ENCODE data around the gene REV3L.

Gene REV3L

DNA sequence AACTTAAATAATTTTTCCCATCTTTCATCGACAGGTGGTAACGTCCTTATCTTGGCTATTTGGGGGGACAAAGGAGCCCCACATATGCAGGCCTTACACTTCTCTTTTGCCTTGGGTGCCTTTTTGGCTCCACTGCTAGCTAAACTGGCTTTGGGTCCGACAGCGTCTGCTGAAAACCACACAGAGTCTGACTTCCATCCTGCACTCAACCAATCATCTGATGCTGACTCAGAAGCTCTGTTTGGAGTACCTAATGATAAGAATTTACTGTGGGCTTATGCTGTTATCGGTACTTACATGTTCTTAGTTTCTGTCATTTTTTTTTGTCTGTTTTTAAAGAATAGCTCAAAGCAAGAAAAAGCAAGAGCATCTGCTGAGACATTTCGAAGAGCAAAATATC, 217.2 kb downstream of the REV3L start:
- intact Hi-C loops (cut with DNase I; ENCODE audit: low total_unique reads) = loop anchor here (10.0 kb wide), 1 partner anchor 349 kb away; no protein-coding TSS in a partner anchor
- DNase-seq = no peak
- no peaks in the 10 kb centered on the region for H3K27me3 ChIP-seq

GRCh38 chr6:111263837-111264236, 219.2 kb downstream of the REV3L start:
- no peak for DNase-seq
- no peak for TF ChIP-seq CTCF (IDR thresholded peaks at IDR 0.05)
- H3K9me3 ChIP-seq = no peaks in the 10 kb centered on the region
- no peaks in the 10 kb centered on the region for H3K27me3 ChIP-seq
- peaks cover 15 to 51% (median 34%) of the 10 kb centered on the region in 3 donors for H3K36me3 ChIP-seq
- H3K27ac ChIP-seq = no peak overlapping the region
- no peak overlapping the region for H3K4me3 ChIP-seq
- intact Hi-C loops (cut with DNase I; ENCODE audit: low total_unique reads) = loop anchor here (10.0 kb wide), 1 partner anchor 351 kb away; no protein-coding TSS in a partner anchor
- H3K4me1 ChIP-seq = peaks cover 0 to 18% (median 12%) of the 10 kb centered on the region in 4 donors

More for the DNA sequence above, 217.2 kb downstream of the REV3L start:
- H3K4me3 ChIP-seq = no peak overlapping the region
- no peak overlapping the region for H3K27ac ChIP-seq
- H3K4me1 ChIP-seq = peaks cover 0 to 5% (median 2%) of the 10 kb centered on the region in 4 donors
- peaks cover 15 to 66% (median 44%) of the 10 kb centered on the region in 3 donors for H3K36me3 ChIP-seq
- no peak for TF ChIP-seq CTCF (IDR thresholded peaks at IDR 0.05)
- no peaks in the 10 kb centered on the region for H3K9me3 ChIP-seq

GRCh38 chr6:111260570-111261298, 222.3 kb downstream of the REV3L start:
- H3K27me3 ChIP-seq = no peaks in the 10 kb centered on the region
- intact Hi-C loops (cut with DNase I; ENCODE audit: low total_unique reads) = loop anchor here (10.0 kb wide), 1 partner anchor 354 kb away; no protein-coding TSS in a partner anchor

DNA sequence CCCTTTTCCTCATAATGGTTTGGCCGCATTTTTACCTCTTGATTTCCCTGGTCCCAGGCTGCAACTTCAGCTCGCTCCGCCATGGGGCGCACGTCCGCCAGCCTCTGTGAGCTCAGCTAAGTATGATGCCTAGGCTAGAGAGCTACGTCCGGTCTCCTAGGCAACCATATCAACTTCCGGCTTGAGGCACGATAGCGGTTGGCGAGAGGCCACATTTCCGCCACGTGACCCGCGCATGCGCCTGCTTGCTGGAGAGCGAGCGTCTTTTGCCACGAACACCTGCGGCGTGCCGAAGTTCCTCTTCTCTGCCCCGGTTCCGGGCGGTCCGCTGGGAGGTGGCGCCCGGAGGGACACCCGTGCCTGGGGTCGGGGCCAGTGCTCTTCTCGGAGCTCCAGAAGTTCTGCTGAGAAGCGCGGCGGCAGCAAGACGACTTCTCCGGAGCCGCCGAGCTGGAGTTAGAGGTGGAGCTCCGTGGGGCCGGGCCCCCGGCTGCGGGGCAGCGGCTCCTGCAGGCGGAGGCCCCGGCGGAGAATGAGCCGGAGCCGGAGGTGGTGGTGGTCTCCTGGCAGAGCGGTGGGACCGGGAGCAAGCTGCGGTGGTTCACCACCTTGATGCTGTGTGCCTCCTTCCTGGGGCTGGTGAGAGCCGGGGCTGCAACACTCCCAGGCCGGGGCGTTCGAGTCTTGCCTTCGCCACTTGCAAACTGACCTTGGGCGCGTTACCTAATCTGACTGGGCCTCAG, 223.8 kb downstream of the REV3L start:
- intact Hi-C loops (cut with DNase I; ENCODE audit: low total_unique reads) = loop anchor here (5.0 kb wide), 2 partner anchors 383 to 738 kb away; no protein-coding TSS in a partner anchor
- Histone ChIP-seq H3K9me3 (no peaks in the 10 kb centered on the region), H3K4me1 (peaks cover 0 to 23% (median 14%) of the 10 kb centered on the region in 4 donors), H3K27me3 (no peaks in the 10 kb centered on the region), H3K36me3 (peaks cover 3 to 9% (median 4%) of the 10 kb centered on the region in 3 donors), H3K27ac (peak overlapping the region; percentile 79 to 85), H3K4me3 (peak overlapping the region; percentile 62 to 87)
- peak; percentile 99 for DNase-seq
- peak; percentile 95 to 97 for TF ChIP-seq CTCF (IDR thresholded peaks at IDR 0.05)

More at GRCh38 chr6:111260570-111261298, 222.3 kb downstream of the REV3L start:
- no peak for DNase-seq
- H3K4me3 ChIP-seq = peak overlapping the region in 1 of 2 donors; percentile 62
- TF ChIP-seq CTCF (IDR thresholded peaks at IDR 0.05) = no peak
- H3K9me3 ChIP-seq = no peaks in the 10 kb centered on the region
- no peak overlapping the region for H3K27ac ChIP-seq
- H3K4me1 ChIP-seq = peaks cover 0 to 23% (median 14%) of the 10 kb centered on the region in 4 donors
- peaks cover 3 to 23% (median 8%) of the 10 kb centered on the region in 3 donors for H3K36me3 ChIP-seq

DNA sequence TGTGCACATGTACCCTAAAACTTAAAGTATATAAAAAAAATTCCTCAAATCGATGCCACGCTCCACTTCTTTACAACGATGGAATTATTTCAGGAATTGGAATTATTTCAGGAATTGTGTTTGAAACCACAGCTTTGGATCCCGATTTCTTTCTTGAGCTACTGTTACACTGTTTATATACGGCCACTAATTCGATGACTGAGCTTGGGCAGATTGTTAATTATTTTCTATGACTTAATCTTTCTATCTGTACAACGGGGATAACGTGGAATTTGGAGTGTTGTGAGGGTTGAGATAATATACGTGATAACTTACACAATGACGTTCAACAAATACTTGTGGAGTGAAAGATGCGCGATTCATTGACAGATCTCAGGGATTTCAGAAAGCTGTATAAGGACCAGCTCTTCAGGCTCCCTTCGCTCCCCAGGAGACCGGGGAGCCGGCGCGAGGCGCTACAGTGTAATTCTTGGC, 224.4 kb downstream of the REV3L start:
- H3K9me3 ChIP-seq = no peaks in the 10 kb centered on the region
- H3K4me3 ChIP-seq = peak overlapping the region; percentile 62 to 87
- peak overlapping the region; percentile 79 to 85 for H3K27ac ChIP-seq
- H3K36me3 ChIP-seq = peaks cover 0 to 5% (median 0%) of the 10 kb centered on the region in 3 donors
- no peak for DNase-seq
- peaks cover 0 to 6% of the 10 kb centered on the region in 2 donors for H3K27me3 ChIP-seq
- no peak for TF ChIP-seq CTCF (IDR thresholded peaks at IDR 0.05)
- intact Hi-C loops (cut with DNase I; ENCODE audit: low total_unique reads) = loop anchor here (5.0 kb wide), 2 partner anchors 384 to 739 kb away; no protein-coding TSS in a partner anchor
- peaks cover 0 to 23% (median 14%) of the 10 kb centered on the region in 4 donors for H3K4me1 ChIP-seq

Measured in tibial artery (tissue), 4 donors.